ENCODE results near the gene EFR3B.
"Not testable (repeated sequence)": the region's sequence is repeated elsewhere in the genome, so short reads cannot be mapped to it uniquely, and the experiment has no call there.

EFR3B gene, protein sequence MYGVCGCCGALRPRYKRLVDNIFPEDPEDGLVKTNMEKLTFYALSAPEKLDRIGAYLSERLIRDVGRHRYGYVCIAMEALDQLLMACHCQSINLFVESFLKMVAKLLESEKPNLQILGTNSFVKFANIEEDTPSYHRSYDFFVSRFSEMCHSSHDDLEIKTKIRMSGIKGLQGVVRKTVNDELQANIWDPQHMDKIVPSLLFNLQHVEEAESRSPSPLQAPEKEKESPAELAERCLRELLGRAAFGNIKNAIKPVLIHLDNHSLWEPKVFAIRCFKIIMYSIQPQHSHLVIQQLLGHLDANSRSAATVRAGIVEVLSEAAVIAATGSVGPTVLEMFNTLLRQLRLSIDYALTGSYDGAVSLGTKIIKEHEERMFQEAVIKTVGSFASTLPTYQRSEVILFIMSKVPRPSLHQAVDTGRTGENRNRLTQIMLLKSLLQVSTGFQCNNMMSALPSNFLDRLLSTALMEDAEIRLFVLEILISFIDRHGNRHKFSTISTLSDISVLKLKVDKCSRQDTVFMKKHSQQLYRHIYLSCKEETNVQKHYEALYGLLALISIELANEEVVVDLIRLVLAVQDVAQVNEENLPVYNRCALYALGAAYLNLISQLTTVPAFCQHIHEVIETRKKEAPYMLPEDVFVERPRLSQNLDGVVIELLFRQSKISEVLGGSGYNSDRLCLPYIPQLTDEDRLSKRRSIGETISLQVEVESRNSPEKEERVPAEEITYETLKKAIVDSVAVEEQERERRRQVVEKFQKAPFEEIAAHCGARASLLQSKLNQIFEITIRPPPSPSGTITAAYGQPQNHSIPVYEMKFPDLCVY
- 0.75 reads per million for total RNA-seq

DNA sequence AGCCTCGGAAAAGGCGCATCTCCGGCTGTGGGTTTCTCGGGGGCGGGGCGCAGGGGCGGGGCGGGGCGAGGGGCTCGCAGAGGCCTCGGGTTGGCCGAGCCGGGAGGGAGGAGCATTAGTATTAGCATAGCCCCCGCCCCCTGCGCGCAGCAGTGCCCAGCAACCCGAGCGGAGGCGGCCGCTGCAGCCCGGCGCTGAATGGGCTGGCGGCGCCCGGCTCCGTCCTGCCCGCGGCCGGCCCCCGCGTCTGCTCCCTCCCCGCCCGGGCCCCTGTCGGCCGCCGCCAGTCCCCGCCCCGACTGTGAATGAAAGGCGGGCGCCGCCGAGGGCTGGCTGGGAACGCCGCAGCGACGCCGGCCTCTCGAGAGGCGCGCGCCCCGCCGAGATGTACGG is at the start of gene EFR3B:
EFR3B (plus strand) TSS at position 149 of the 393 bp plus-strand sequence; CDS start at position 386, 237 bp downstream.
- DNase-seq = peak; percentile 85

DNA sequence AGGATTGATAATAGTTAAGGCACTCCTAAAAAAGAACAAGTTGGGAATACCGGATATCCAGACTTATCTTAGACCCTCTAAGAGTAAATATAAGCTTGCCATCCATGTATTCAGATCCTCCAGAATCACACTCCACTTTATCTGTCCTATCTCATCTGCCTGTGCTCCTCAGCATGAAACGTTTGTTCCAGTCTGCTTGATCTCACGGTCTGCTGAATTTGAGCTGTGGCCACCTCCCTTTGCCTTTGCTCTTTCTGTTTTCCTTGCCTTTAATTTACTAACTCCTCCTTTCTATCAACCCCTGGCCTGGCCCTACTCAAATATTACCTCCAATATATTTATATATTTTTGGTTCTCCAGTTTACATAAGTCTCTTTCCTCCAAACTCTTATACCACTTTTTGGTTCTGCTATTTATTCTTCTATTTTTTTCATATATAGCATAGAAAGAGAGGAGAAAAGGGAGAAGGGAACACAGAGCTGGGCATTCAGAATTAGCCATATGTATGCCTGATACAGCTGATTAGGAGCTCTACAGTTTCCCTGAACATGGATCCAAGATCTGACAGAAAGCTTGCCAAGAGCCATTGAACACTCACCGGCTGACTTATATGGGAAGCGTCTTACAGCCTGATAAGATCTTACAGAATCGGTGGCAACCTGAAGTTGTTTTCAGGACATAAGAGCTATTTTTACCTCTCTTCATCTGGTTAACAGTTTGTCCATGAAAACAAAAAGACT is 48.3 kb upstream of the EFR3B start:
- DNase-seq = no peak

DNA sequence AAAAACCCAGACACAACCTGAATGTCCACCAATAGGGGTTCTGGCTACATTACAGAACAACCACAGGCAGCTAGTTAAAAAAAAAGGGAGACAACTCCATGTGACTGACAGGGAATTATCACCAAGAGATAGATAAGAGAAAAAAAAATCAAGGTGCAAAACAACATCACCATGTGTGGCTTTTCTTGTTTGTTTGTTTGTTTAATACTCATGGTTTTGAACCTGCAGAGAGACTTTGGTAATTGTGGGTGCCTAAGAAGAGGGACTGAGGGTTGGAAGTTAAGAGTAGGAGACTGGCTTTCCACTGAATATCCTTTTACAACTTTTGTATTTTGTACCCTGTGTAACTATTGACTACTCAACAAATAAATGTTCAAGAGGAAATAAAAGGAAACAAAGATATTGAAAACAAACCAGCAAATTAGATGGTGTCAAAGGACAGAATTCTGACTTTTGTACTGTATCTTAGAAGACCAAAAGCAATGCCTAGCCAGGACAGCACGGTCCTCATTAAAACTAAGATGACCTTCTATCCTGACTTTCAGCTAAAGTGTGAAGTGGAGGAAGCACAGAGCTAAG is 47.6 kb upstream of the EFR3B start:
- DNase-seq = no peak

DNA sequence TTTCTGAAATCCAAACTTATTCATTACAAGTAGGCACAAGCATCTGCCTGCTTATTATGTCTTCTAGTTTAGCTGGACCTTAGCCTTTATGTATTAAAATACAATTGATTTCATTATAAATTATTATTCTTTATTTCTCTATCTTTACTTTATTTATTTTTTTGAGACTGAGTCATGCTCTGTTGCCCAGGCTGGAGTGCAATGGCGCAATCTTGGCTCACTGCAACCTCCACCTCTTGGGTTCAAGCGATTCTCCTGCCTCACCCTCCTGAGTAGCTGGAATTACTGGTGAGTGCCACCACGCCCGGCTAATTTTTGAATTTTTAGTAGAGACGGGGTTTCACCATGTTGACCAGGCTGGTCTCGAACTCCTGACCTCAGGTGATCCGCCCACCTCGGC is 42.8 kb upstream of the EFR3B start:
- not testable (repeated sequence) for DNase-seq

DNA sequence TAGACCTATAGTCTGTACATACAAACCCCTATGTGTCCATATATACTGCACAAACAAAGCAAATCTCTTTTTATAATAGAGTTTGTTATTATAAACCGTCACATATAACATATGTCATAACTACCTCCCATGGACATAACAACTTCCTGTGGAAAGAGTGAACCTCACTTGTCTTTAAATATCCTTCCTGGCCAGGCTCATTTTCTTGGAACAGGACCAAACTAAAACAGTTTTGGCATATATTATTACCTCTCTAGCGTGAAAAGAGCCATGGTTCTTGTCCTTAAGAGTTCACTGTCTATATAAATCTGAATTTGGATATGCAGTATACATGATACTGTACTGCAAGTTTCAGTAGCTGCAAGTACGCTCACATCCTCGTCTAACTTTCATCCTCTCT is 41.8 kb upstream of the EFR3B start:
- no peak for DNase-seq

DNA sequence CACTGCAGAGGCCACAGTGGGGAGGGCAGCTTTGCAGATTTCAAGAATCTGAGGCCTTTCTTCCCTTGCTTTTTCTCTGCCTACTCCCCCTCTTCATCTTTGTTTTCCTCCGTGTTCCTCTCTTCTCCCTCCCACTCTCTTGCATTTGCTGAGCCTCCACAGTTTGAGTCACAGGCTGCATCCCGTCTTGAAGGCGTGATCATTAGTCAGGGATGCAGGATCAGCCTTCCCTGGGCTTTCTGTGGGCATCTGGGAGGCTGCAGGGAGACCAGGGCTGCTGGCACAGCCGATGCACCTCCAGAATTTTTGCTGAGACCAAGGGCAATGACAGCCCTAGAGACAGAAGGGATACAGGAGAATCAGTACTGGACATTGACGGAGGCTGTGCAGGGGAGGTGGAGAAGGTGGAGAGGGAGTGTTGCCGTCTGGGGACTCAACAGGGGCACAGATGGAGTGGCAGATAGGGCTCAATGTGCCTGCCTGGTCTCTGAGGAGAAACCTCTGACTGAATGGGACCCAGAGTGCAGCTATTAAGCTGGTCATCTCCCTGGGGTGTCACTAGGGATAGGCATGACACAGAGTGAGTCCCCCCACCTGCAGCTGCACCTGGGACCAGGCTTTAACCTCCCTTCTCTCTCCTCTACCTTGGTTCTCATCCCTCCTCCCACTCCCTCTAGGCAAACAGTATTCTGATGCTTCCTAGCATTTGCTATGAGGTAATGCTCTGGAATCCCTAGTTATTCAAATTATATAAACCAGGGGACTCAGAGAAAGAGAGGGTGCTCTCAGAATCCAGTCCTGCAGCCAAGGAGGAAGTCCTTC is 41.2 kb upstream of the EFR3B start:
- no peak for DNase-seq

DNA sequence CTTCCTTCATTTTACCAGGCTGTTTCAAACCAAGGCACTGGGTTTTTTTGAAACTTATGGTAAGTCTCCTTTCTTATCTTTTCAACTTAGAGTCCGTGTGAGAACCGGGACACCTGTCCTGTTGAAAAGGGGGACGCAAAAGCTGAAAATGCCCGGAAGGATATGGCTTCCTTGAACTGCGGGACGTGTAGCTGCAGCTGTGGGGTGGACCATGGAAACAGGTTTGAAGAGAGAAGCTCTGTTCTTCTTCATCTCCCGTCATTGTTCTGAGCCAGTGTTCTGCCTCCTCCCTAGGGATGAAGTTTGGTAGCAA is 40.6 kb upstream of the EFR3B start:
- no peak for DNase-seq

DNA sequence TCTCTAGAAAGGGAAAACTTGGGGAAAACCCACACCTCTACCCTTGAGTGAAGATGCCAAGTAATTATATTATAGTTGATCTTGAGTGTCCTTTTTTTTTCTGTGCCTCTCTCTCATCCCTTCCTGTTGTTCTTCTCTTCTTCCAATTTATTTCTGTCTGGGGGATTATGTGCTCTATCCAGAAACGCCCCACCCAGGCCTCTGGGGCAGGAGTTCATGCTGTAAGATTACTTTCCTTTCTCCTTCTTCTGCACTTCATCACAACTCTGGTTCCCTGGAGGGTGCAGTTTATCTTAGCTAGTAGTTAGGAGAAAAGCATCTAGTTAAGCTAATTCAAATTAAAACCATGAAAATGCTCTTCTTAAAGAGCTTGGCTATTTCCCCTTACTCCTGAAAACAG is 39.8 kb upstream of the EFR3B start:
- no peak for DNase-seq

DNA sequence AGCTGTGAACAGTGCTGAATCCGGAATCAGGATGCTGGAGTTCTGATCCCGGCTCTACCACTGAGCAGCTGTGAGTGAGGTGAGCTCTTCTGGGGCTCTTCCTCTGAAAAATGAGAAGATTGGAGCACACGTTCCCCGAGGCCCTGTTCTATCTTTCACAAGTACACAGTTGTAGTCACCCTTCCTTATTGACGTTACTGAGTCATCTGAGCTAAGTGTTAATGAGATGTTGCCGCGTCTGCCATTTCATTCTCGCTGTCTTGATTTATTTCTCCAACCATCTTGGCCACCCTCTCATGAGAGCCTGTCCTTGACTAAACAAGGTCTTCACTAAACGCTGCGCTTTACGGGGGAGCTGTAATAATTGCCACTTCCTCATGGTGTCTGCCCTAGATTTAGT is 31.9 kb upstream of the EFR3B start:
- no peak for DNase-seq

DNA sequence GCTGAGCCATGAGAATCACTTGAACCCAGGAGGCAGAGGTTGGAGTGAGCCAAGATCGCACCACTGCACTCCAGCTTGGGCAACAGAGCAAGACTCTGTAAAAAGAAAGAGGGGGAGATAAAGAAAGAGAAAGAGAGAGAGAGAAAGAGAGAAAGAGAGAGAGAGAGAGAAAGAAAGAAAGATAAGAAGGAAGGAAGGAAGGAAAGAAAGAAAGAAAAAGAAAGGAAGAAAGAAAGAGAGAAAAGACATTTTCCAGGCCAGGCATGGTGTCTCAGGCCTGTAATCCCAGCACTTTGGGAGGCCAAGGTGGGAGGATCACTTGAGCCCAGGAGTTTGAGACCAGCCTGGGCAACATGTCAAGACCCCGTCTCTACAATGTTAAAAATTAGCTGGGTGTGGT is 30.5 kb upstream of the EFR3B start:
- DNase-seq = not testable (repeated sequence)

DNA sequence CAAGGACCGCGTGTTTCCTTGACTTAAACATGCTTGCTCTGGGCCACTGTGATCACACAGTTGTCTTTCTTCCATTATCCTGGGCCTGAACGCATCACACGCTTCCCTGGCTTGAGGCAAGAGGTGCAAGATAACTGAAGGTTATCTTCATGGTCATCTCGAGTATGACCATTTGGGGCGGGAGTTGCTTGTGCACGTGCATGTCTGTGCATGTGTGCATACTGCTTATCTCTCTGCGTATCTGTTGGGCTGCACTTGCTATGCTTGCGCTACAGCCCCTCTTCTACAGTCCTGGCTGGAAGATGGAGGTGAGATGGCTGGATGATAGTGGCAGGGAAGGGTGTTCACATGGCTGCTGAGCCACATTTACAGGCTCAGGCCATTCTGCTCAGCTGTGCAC is 27.2 kb upstream of the EFR3B start:
- DNase-seq = no peak

DNA sequence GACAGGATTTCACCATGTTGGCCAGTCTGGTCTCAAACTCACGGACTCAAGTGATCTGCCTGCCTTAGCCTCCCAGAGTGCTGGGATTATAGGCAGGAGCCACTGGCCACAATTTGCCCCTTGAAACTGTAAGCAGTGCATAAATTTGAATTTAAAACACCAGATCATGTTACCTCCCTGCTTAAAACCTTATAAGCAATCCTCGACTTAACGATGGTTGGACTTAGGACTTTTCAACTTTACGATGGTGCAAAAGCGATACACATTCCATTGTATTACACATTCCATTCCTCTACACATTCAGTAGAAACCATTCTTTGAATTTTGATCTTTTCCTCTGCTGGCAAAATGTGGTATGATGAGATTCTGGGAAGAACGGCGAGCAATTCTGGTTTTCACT is 23.2 kb upstream of the EFR3B start:
- no peak for DNase-seq

DNA sequence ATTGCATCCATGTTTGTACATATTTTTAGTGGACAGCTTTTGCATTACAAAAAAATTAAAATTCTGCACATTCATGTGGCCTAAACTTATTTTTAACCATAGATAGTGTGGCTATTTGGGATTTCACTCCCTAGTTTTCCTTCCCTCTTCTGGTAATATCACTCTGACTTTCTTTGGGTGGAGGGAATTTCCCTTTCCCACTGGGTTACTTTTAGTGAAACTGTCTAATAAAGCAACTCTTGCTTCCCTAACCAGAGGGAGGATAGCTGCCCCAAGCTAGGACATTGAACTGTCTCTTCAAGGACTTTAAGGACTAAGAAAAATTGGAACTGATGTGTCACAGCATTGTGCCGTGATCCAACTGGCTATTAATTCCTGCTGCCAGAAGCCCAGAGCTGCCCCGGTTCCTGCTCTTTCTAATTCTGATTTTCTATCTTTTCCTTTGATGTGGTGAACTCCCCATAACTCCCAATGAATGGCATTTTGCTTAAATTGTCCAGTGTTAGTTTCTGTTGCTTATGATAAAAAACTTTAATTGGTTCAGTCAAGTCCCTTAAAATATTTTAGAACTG is 20.0 kb upstream of the EFR3B start:
- no peak for DNase-seq

DNA sequence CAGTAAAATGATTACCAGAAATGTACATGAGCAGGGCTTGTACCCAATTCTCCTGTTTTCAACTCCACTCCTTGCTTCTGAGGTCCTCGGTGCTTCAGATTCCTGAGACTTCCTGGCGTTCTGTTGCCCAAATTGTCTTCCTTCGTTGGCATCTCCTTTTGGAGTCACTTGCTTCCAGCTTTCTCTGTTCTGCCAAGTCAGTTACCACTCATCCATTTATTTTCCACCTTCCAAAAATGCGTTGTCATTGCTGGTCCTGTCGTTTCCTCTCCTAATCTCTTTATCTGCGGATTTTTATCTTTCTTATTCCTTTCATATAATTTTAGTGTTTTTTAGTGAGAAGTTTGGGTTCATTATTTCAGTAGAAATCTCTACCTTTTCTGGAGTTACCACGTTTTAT is 18.5 kb upstream of the EFR3B start:
- DNase-seq = no peak

DNA sequence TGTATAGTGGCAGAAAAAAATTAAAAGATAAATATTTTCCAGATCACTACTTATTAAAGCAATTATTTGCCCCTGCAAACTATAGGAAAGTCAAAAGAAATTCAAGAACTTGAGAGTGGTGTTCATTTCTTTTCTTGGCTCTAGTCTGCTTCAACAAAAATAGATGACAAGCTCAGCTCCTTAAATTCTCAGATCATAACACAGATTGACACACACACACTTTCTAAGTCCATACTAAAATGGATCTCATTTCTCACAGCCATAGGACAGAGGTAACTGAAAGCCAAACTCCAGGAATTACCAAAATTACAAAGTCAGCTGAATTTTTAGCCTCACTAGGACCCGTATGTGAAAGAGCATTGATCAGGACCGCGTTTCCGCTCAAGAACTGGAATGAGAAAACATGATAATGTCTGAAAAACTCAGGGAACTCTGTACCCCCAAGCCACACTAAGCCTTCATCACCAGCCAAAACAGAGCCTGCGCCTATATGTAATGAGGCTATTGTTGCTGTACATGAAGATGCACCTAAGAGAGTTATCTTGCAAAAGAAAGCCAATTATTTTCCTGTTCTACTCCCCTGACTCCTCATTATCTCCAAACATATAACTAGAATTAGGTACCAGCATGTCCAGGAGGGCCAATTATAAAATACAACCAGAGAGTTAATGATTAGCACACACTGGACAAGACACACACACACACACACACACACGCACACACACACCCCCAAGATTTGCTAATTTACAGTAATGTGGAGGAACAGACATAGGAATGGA is 16.5 kb upstream of the EFR3B start:
- DNase-seq = no peak

DNA sequence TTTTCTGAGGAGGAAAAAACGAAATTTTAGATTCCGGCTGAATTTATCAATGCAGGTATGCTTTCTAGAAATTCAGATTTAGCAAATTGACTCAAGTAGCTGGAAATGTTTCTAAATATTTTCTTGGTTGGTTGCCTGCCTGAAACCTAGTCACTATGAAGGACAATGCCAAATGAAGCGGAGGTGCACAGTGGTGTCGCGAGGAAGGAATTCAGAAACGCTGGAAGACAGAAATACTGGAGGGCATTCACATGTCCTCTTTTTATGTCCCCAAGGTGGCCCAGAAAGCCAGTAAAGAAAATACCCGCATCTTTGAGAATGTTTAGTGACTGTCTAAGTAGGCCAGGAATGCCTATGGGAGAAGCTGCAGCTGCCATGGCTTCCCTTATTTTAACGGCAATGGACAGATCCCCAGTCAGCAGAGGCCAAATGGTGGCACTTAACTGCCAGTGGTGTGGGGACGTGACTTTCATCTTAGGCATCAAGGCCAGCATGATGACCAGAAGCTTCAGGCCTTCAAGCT is 15.8 kb upstream of the EFR3B start:
- no peak for DNase-seq

DNA sequence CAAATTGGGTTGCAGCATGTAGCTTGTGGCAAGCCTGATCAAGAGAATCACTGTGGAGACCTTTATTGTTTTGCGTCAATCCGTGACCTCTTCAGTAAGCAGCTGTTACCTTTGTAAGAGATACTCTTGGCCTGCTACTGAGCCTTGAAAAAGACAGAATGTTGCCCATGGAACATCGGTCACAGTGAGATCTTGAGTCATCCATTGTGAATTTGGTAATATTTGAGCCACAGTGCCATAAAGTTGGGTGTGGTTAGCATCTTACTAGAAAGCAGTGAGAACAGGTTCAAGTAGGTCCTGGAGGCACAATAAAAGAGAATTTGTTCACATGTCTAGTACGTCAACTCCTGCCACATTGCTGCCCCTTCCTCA is 12.7 kb upstream of the EFR3B start:
- no peak for DNase-seq

DNA sequence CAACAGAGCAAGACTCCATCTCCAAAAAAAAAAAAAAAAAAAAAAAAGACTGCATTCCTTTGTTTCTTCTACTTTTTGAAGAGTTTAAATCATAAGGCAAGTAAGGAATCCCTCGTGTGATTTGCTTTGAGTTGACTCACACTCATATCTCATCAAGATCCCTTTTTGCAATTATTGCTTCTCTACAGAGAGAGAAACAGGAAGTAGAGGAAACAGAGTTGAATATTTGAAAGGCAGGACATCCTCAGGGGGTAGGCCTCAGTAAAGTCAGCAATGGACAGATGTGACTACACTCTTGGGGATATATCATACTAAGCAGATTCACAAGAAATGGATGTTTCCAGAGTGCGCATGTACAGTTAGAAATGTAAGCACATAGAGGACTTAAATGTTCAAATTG is 11.2 kb upstream of the EFR3B start:
- no peak for DNase-seq

DNA sequence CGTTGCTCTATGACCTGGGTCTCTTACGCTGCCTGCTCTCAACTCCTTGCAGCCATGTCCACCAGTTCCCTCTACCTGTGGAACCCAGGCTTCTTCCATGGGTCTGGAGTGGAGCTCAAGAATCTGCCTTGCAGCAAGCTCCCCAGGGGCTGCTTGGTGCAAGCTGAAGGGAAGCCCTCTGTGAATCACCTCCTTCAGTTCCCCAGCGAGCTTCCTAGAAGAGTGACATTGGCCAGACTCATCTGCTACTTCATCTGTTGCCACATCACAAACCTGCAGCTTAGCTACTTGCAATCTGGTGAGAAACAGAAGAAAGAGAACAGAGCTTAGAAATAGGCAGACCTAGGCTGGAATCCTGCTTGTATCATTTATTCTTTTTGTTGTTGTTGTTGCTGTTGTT is 9.8 kb upstream of the EFR3B start:
- no peak for DNase-seq

DNA sequence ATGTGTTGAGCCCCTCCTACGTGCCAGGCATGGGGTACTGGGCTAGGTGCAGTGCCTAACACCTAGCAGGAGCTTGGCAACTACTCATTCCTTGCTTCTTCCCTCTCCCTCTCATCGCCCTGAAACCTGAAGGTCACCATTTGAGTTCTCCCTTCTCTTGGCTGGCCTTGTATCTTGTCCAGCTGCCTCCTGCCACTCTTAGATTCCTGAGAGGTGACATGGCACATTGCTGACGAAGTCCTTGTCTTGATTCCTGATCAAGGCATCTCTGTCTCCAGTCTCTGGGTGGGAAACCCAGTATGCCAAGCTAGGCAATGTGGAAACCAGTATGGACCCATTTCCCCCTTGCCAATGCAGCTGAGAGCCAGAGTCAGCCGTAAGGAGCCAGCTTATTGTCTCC is 9.0 kb upstream of the EFR3B start:
- DNase-seq = no peak

DNA sequence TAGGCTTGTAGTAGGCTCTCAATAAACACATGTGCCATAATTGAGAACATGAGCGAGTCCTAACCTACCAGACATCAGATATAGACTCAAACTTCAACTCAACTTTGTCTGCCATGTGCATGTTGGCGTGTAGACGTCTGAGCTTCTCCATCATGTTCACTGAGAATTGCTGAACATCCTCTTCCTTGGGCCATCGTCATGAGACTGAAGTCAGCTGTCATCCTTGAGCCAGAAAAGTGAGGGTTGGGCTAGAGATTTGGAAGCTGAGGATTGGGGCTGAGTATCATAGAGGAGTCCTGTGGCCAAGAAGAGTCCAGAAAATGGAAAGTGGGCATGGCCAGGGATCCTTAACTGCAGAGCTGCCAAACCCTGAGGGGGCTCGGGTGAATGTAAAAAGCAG is 7.8 kb upstream of the EFR3B start:
- DNase-seq = no peak
